Panc1 (cell line): ENCODE results near the gene MACIR. TPM values are rescaled to one million over a fixed set of nuclear protein-coding genes. Genes with fewer than 3 reads are reported as not detected.

Source experiments
- ATAC-seq: fragments of 200-7000 bp; cut with Tn5 transposase; 2 replicates; pipeline ENCODE4 v1.9.1; 2020; ENCODE audit warnings: mild to moderate bottlenecking, moderate library complexity
- BruUV-seq: library from RNA; stranded (reverse); fragments of 400-500 nt; replicated peaks from 2 replicates; lab custom pipeline; 2021; lab: Mats Ljungman, UMichigan
- CTCF ChIA-PET: fragments of 300-600 bp; sonication (Branson Sonifier 250); formaldehyde crosslinking; loops from one replicate; lab custom pipeline; 2022; ENCODE audit warnings: antibody characterized with exemption; lab: Charles Lee
- POLR2A ChIA-PET: fragments of 300-600 bp; sonication (Branson Sonifier 250); formaldehyde crosslinking; loops from one replicate; lab custom pipeline; 2022; ENCODE audit warnings: antibody characterized with exemption; lab: Charles Lee
- DNase-seq: peaks from one replicate; pipeline ENCODE4 v3.0.0-alpha.2; 2010; ENCODE audit warnings: low read depth, low spot score
- H3K27ac ChIP-seq: 2 replicates; pipeline ENCODE4 v1.5.1; 2011; ENCODE audit warnings: mild to moderate bottlenecking, low read length, inconsistent platforms
- H3K27me3 ChIP-seq: fragments of 200-500 bp; sonication (Bioruptor generic); 2 replicates; pipeline ENCODE4 v1.6.0; 2014; ENCODE audit warnings: low read length, inconsistent platforms; ENCODE audit not compliant: control insufficient read depth, insufficient read depth
- H3K36me3 ChIP-seq: fragments of 200-500 bp; sonication (Bioruptor generic); 2 replicates; pipeline ENCODE4 v1.5.1; 2014; ENCODE audit warnings: inconsistent platforms, mild to moderate bottlenecking, low read length, moderate library complexity; ENCODE audit not compliant: control insufficient read depth, insufficient read depth
- H3K4me1 ChIP-seq: 2 replicates; pipeline ENCODE4 v1.5.1; 2011; ENCODE audit warnings: inconsistent platforms, mild to moderate bottlenecking, low read length, moderate library complexity; ENCODE audit not compliant: control insufficient read depth, insufficient read depth
- H3K4me3 ChIP-seq, 2 experiments: 2 replicates each; pipeline ENCODE4 v1.5.1; 2011 to 2012; ENCODE audit warnings: low read depth in 2 of 2, low read length in 2 of 2, mild to moderate bottlenecking in 2 of 2, inconsistent platforms in 1 of 2, moderate library complexity in 1 of 2
- H3K9me3 ChIP-seq: fragments of 200-500 bp; sonication (Bioruptor generic); 2 replicates; pipeline ENCODE4 v1.5.1; 2014; ENCODE audit warnings: low read depth, mild to moderate bottlenecking, inconsistent platforms, low read length, moderate library complexity; ENCODE audit not compliant: control insufficient read depth, insufficient read depth
- CTCF ChIP-seq: fragments of 450-650 bp; IDR thresholded peaks from 2 replicates; pipeline ENCODE4 v1.5.1; 2017; ENCODE audit warnings: mild to moderate bottlenecking
- POLR2AphosphoS5 ChIP-seq: IDR thresholded peaks from 2 replicates; pipeline ENCODE4 v1.6.1; 2012; ENCODE audit warnings: mild to moderate bottlenecking, low read depth, low read length, moderate library complexity
- REST ChIP-seq, 2 experiments: IDR thresholded peaks; 2 replicates each; pipeline ENCODE4 v1.6.1; 2011 to 2012; ENCODE audit warnings: low read depth in 2 of 2, control low read depth in 1 of 2, low read length in 1 of 2, mild to moderate bottlenecking in 1 of 2, moderate library complexity in 1 of 2; ENCODE audit not compliant: insufficient read depth in 1 of 2
- SIN3A ChIP-seq: IDR thresholded peaks from 2 replicates; pipeline ENCODE4 v1.6.1; 2012; ENCODE audit warnings: low read depth, mild to moderate bottlenecking, low read length, moderate library complexity, borderline replicate concordance; ENCODE audit not compliant: insufficient read depth
- TCF7L2 ChIP-seq: IDR thresholded peaks from 2 replicates; pipeline ENCODE4 v1.6.1; 2011; ENCODE audit warnings: mild to moderate bottlenecking, low read depth, low read length, inconsistent platforms
- in situ Hi-C: cut with HindIII; loops from 2 replicates; pipeline ENCODE4 v1.10.0; 2016; ENCODE audit warnings: low sequenced_read_pairs, low pct_unique_long_range_greater_than_20kb
- intact Hi-C: fragments of 100-400 bp; cut with micrococcal nuclease; formaldehyde crosslinking; loops from one replicate; pipeline ENCODE4 v1.10.0; 2022; ENCODE audit not compliant: unreplicated experiment
- total RNA-seq: library from RNA; stranded (reverse); gene quantifications from one replicate; pipeline ENCODE4 v1.2.1, GENCODE V29; 2021; ENCODE audit not compliant: unreplicated experiment

The MACIR gene
- total RNA-seq, 1 experiment from 2014 or later, result 11.0 TPM

GRCh38 chr5:103216137-103216536, 42.4 kb upstream of the MACIR start:
- ChIA-PET CTCF (no interaction called here), POLR2A (no interaction called here)
- DNase-seq (no peak), ATAC-seq (no peak)
- Histone ChIP-seq H3K27me3 (no peaks in the 10 kb centered on the region), H3K36me3 (no peaks in the 10 kb centered on the region), H3K4me1 (no peaks in the 10 kb centered on the region), H3K9me3 (no peaks in the 10 kb centered on the region), H3K4me3 (no peak overlapping the region), H3K27ac (no peak overlapping the region)
- in situ Hi-C loops, result no loop called here
- intact Hi-C loops, result no loop called here
- no TSS peak for BruUV-seq
- TF ChIP-seq SIN3A (no peak), CTCF (no peak), POLR2AphosphoS5 (no peak), REST (IDR thresholded peaks at IDR 0.05; ENCODE audit: insufficient read depth in 1 of 2, low read depth in 2 of 2, low read length in 1 of 2) (no peak), TCF7L2 (no peak)

GRCh38 chr5:103216697-103217096, 41.9 kb upstream of the MACIR start:
- no peak for DNase-seq
- no peak for ATAC-seq
- Histone ChIP-seq H3K27ac (no peak overlapping the region), H3K9me3 (no peaks in the 10 kb centered on the region), H3K4me3 (no peak overlapping the region), H3K27me3 (no peaks in the 10 kb centered on the region), H3K4me1 (no peaks in the 10 kb centered on the region), H3K36me3 (no peaks in the 10 kb centered on the region)
- intact Hi-C loops, result no loop called here
- no peak for TF ChIP-seq REST (IDR thresholded peaks at IDR 0.05; ENCODE audit: insufficient read depth in 1 of 2, low read depth in 2 of 2, low read length in 1 of 2)
- TF ChIP-seq CTCF, result no peak
- no peak for TF ChIP-seq POLR2AphosphoS5
- TF ChIP-seq SIN3A, result no peak
- TF ChIP-seq TCF7L2, result no peak
- CTCF ChIA-PET, result no interaction called here
- no TSS peak for BruUV-seq
- POLR2A ChIA-PET, result no interaction called here
- in situ Hi-C loops, result no loop called here
